Neural crest cell (in vitro differentiated cells): Measurements from ENCODE around the gene UNC50. TPM values are rescaled to one million over a fixed set of nuclear protein-coding genes. Genes with fewer than 3 reads are reported as not detected.
A peak's percentile ranks its signal among the peaks of the same experiment; 100 is the strongest.

Source experiments
- DNase-seq: peaks from one replicate; pipeline ENCODE4 v3.0.0; 2021; ENCODE audit warnings: low read depth, mixed read lengths, low spot score
- H3K27ac Mint-ChIP-seq: one replicate; pipeline ENCODE4 v1.8.0; 2021; ENCODE audit warnings: mild to moderate bottlenecking, mixed read lengths; ENCODE audit not compliant: unreplicated experiment
- H3K27me3 Mint-ChIP-seq: 2 replicates; pipeline ENCODE4 v1.8.0; 2021; ENCODE audit warnings: low read depth, mild to moderate bottlenecking, mixed read lengths
- H3K36me3 Mint-ChIP-seq: 2 replicates; pipeline ENCODE4 v1.8.0; 2021; ENCODE audit warnings: low read depth, mild to moderate bottlenecking, mixed read lengths
- H3K4me1 Mint-ChIP-seq: 2 replicates; pipeline ENCODE4 v1.8.0; 2021; ENCODE audit warnings: mixed read lengths
- H3K4me3 Mint-ChIP-seq: one replicate; pipeline ENCODE4 v1.8.0; 2021; ENCODE audit warnings: mild to moderate bottlenecking, mixed read lengths
- H3K9me3 Mint-ChIP-seq: 2 replicates; pipeline ENCODE4 v1.8.0; 2021; ENCODE audit warnings: mixed read lengths
- total RNA-seq: library from RNA; stranded (reverse); gene quantifications from 2 replicates; pipeline ENCODE4 v1.2.1, GENCODE V29; 2021
- TF ChIP-seq, protein P1 (sequence below): fragments of 200-600 bp; sonication (generic); conservative IDR thresholded peaks from 2 replicates; pipeline ENCODE4 v1.5.0; 2021; ENCODE audit warnings: antibody characterized with exemption, mild to moderate bottlenecking

The UNC50 gene
- total RNA-seq, 1 donor from 2014 or later, result 48.3 TPM

DNA sequence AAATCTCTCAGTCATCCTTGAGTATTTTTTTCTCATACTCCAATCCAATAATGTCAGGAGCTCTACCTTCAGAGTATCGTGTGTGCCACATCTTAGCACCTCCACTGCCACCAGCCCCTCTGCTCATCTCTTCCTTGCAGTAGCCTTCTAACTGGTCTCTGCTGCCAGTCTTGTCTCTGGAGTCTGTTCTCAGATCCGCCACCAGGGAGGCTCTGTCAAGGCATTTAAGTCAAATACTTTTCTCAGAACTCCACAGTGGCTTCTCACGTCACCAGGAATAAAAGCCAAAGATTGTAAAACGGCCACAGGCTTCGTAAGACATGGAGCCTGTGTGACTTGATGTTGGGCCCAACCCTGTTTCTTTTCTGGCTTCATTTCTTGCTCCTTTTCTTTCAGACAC is 7.1 kb downstream of the UNC50 start:
- peaks cover 22% of the 10 kb centered on the region for H3K36me3 Mint-ChIP-seq
- no peaks in the 10 kb centered on the region for H3K9me3 Mint-ChIP-seq
- no peak overlapping the region for H3K27ac Mint-ChIP-seq
- peak overlapping the region; percentile 7 for H3K4me3 Mint-ChIP-seq
- H3K27me3 Mint-ChIP-seq, result no peaks in the 10 kb centered on the region
- peaks cover 10% of the 10 kb centered on the region for H3K4me1 Mint-ChIP-seq
- no peak for DNase-seq
- TF ChIP-seq, protein P1, sequence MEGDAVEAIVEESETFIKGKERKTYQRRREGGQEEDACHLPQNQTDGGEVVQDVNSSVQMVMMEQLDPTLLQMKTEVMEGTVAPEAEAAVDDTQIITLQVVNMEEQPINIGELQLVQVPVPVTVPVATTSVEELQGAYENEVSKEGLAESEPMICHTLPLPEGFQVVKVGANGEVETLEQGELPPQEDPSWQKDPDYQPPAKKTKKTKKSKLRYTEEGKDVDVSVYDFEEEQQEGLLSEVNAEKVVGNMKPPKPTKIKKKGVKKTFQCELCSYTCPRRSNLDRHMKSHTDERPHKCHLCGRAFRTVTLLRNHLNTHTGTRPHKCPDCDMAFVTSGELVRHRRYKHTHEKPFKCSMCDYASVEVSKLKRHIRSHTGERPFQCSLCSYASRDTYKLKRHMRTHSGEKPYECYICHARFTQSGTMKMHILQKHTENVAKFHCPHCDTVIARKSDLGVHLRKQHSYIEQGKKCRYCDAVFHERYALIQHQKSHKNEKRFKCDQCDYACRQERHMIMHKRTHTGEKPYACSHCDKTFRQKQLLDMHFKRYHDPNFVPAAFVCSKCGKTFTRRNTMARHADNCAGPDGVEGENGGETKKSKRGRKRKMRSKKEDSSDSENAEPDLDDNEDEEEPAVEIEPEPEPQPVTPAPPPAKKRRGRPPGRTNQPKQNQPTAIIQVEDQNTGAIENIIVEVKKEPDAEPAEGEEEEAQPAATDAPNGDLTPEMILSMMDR, result peak; percentile 29

DNA sequence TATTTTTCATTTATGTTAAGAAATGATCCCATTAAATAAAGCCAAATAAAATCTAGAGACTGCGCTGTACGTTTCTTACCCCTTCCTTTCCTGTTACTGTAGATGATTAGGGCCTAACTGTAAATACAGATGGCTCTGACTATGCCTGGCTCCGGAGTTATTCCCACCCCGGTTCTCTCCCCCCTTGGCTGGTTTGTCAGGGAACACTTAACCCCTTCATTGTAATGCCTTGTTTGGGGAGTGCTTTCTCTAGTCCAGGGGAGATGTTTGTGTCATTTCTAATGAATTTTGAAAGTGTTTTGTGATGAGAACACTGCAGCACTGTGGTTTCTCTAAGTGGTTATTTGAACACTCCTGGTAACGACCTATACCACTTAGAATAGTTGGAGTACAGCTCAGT is 8.8 kb downstream of the UNC50 start:
- H3K27me3 Mint-ChIP-seq, result no peaks in the 10 kb centered on the region
- DNase-seq, result no peak
- TF ChIP-seq, protein P1, result no peak
- no peak overlapping the region for H3K27ac Mint-ChIP-seq
- no peak overlapping the region for H3K4me3 Mint-ChIP-seq
- H3K9me3 Mint-ChIP-seq, result no peaks in the 10 kb centered on the region
- H3K36me3 Mint-ChIP-seq, result peaks cover 22% of the 10 kb centered on the region
- H3K4me1 Mint-ChIP-seq, result no peaks in the 10 kb centered on the region

GRCh38 chr2:98623657-98624056 is 15.3 kb downstream of the UNC50 start:
- no peak for DNase-seq
- H3K36me3 Mint-ChIP-seq, result no peaks in the 10 kb centered on the region
- H3K4me1 Mint-ChIP-seq, result no peaks in the 10 kb centered on the region
- no peak overlapping the region for H3K27ac Mint-ChIP-seq
- TF ChIP-seq, protein P1, result no peak
- no peaks in the 10 kb centered on the region for H3K27me3 Mint-ChIP-seq
- no peaks in the 10 kb centered on the region for H3K9me3 Mint-ChIP-seq
- H3K4me3 Mint-ChIP-seq, result no peak overlapping the region

DNA sequence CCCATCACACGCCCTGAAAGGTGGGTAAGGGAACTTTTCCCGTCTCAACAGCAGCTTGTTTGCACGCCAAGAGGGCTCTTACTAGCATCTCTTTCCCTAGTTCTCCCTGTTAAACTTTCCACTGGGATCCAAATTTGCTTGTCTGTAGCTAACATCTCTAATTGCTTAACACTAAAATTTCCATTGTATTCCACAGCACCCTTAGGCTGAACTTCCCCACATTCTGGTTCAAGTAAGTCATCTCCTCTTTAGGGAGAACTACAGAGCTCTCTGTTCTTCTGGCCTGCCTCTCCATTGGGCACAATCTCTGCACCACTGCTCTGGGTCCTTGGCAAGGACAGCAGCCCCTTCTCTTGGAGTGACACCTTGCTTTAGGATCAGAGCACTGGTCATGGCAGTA is 24.0 kb downstream of the UNC50 start:
- TF ChIP-seq, protein P1, result no peak
- Mint-ChIP-seq H3K27me3 (no peaks in the 10 kb centered on the region), H3K4me1 (no peaks in the 10 kb centered on the region), H3K4me3 (no peak overlapping the region), H3K36me3 (no peaks in the 10 kb centered on the region), H3K27ac (no peak overlapping the region), H3K9me3 (no peaks in the 10 kb centered on the region)
- no peak for DNase-seq

DNA sequence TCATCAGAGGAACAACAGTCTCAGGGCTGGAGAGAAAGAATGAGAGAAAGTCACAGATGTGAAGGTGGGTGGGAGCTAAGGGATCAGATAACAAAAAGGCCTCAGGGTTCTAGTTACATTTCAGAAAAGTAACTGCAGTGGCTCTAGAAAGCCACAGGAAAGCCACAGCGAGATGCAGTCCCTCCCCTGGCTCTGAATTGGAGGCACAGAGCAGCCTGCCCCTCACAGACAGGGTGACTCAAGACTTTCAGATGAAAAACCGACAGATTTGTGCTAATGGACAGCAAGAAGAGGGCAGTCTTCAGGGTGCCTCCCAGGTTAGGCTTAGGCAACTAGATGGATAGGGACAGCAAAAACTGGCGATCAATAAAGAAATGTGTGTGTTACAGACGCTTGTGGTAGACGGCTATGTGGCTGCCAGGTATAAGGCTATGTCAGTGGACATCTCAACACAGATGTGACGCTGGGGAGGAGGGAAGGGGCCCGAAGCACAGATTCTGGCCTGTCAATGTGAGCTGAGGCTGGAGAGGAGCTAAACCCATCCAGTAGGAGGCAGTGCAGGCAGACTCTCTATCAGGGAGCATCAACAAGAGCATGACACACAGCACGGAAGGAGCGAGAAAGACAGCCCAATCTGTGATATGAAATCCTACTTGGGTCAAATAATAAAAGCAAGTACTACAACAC is 26.2 kb downstream of the UNC50 start:
- Mint-ChIP-seq H3K4me3 (no peak overlapping the region), H3K27me3 (no peaks in the 10 kb centered on the region), H3K36me3 (no peaks in the 10 kb centered on the region), H3K4me1 (no peaks in the 10 kb centered on the region), H3K9me3 (no peaks in the 10 kb centered on the region), H3K27ac (peak overlapping the region; percentile 53)
- DNase-seq, result no peak
- TF ChIP-seq, protein P1, result peak; percentile 53
